Thymus (tissue), 11 donors: Measurements from ENCODE around the gene HOXC12. TPM values are rescaled to one million over a fixed set of nuclear protein-coding genes. Genes with fewer than 3 reads are reported as not detected.

Experiments
- DNase-seq, 9 donors: peaks; one replicate each; pipeline ENCODE4 v3.0.0-alpha.2; 2013; ENCODE audit warnings: low spot score in 9 of 9, low read depth in 6 of 9, missing footprints in 1 of 9
- H3K27ac ChIP-seq, 2 donors: one replicate each; pipeline ENCODE4 v1.5.1; 2013; ENCODE audit warnings: control low read depth in 1 of 2, low read depth in 1 of 2, low read length in 1 of 2, mild to moderate bottlenecking in 1 of 2, moderate library complexity in 1 of 2
- H3K27me3 ChIP-seq, 2 donors: one replicate each; pipeline ENCODE4 v1.5.1; 2013; ENCODE audit warnings: low read length in 1 of 2; ENCODE audit not compliant: control insufficient read depth in 2 of 2, insufficient read depth in 1 of 2
- H3K36me3 ChIP-seq, 2 donors: one replicate each; pipeline ENCODE4 v1.5.1; 2013; ENCODE audit warnings: low read length in 1 of 2, mild to moderate bottlenecking in 1 of 2, moderate library complexity in 1 of 2; ENCODE audit not compliant: control insufficient read depth in 2 of 2, insufficient read depth in 2 of 2
- H3K4me1 ChIP-seq, 2 donors: one replicate each; pipeline ENCODE4 v1.5.1; 2013; ENCODE audit warnings: low read length in 2 of 2; ENCODE audit not compliant: control insufficient read depth in 2 of 2, insufficient read depth in 2 of 2
- H3K4me3 ChIP-seq, 2 donors: one replicate each; pipeline ENCODE4 v1.5.1; 2013; ENCODE audit warnings: low read length in 2 of 2, control low read depth in 1 of 2, mild to moderate bottlenecking in 1 of 2
- H3K9me3 ChIP-seq, 2 donors: one replicate each; pipeline ENCODE4 v1.5.1; 2013; ENCODE audit warnings: low read length in 1 of 2, mild to moderate bottlenecking in 1 of 2; ENCODE audit not compliant: control insufficient read depth in 2 of 2, insufficient read depth in 1 of 2
- WGBS: extraction: QIAGEN DNeasy Blood & Tissue Kit; methylation state at CpG from one replicate; pipeline ENCODE4 v1.1.7; 2013; 5-methylcytosine and 5-hydroxymethylcytosine counted together
- polyA plus RNA-seq: library from polyadenylated mRNA; stranded (reverse); fragments of 200-250 nt; gene quantifications from one replicate; pipeline ENCODE4 v1.2.3, GENCODE V29; 2013
- total RNA-seq: library from RNA; stranded (reverse); fragments of 120-200 nt; gene quantifications from one replicate; pipeline ENCODE4 v1.2.4, GENCODE V29; 2013
- donor health status: healthy.

HOXC12 gene
- total and polyA plus RNA-seq, 2 donors, result 0.05 to 0.07 TPM

DNA sequence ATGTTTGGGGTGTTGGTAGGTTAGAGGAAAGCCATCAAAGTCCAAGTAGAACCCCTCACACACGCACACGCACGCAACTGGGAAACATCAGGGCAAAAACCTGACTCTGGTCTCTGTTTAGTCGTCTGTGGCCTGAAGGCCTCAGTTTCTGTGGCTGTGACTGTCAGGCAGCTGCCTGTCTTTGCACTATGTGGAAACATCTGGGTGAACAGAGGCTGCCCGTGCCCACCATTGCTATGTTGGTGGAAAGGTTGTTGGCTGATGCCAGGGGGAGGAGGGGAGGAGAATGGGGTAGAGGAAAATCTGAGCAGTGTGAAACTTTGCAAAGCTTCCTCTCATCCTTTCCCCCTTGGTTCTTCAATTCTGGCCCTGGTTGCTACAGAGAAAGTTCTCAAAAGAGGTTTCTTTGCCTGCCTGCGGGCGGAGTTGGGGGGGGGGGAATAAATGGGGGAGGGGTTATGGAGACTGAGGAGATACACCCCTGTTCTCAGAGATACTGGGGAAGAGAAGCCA lies 37.7 kb downstream of the HOXC12 start:
- Histone ChIP-seq H3K27me3 (peaks cover 88 to 100% of the 10 kb centered on the region in 2 donors), H3K36me3 (no peaks in the 10 kb centered on the region), H3K4me3 (no peak overlapping the region), H3K9me3 (peaks cover 1 to 24% of the 10 kb centered on the region in 2 donors), H3K27ac (no peak overlapping the region), H3K4me1 (peaks cover 0 to 16% of the 10 kb centered on the region in 2 donors)
- DNase-seq, result no peak
- WGBS, result 28% methylated on average over 7 of the region's 7 CpGs

DNA sequence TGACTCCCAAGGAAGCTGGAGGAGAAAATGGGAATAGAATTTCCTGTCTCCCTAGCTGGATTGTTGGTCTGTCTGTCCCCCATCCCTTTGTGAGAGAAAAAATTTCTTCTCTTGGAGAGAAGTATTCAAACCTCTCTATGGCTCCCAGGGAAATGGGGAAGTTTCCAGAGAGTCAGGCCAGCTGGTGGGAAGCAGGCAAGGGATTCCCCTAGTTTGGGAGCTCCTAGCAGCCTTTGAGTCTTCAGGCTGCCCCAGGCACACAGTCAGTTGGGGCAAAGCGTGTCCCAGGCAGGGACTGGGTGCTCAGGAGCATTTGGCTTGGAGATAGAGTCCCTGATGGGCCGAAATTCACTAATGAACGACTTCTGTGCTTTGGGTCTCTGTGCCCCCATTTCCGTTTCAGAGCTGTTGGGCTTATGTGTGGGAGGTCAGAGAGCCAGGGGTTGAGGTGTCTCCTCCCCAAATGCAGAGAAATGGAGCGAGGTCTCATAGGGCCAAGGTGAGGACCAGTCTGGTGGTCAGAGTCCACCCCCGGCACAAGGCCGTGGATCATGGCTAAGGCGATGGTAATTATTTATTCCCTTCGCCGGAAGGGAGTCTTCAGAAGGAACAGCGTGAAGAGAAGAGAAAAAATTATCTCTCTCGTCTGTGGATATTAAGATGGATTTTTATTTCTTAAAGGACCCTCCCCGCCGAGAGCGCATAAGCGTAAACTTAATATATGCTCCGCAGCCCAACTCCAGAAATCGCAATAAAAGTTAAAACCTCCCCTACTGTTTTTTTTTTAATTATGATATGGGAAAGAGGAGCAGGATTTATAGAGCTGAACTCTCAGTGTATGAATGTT lies 38.7 kb downstream of the HOXC12 start:
- peaks cover 87 to 100% of the 10 kb centered on the region in 2 donors for H3K27me3 ChIP-seq
- 32% methylated on average over 18 of the region's 18 CpGs for WGBS
- H3K4me3 ChIP-seq, result no peak overlapping the region
- H3K9me3 ChIP-seq, result peaks cover 1 to 24% of the 10 kb centered on the region in 2 donors
- H3K36me3 ChIP-seq, result no peaks in the 10 kb centered on the region
- no peak overlapping the region for H3K27ac ChIP-seq
- peaks cover 0 to 16% of the 10 kb centered on the region in 2 donors for H3K4me1 ChIP-seq
- DNase-seq, result no peak

DNA sequence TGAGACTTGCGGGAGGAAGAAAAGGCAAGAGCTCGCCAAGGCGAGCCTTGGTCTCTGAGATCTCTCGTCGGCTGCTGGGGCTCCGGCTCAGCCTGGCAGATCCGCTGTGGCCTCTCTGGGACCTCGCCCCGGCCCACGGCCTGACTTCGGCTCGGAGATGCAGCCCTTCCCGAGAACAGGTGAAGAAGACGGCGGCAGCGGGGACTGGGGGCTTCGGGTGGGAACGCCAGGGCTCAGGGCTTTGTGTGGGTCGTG lies 39.2 kb downstream of the HOXC12 start:
- Histone ChIP-seq H3K4me3 (no peak overlapping the region), H3K4me1 (peaks cover 0 to 14% of the 10 kb centered on the region in 2 donors), H3K27ac (no peak overlapping the region), H3K9me3 (peaks cover 1 to 24% of the 10 kb centered on the region in 2 donors), H3K36me3 (no peaks in the 10 kb centered on the region), H3K27me3 (peaks cover 86 to 100% of the 10 kb centered on the region in 2 donors)
- WGBS, result 7% methylated on average over 19 of the region's 19 CpGs
- no peak for DNase-seq

DNA sequence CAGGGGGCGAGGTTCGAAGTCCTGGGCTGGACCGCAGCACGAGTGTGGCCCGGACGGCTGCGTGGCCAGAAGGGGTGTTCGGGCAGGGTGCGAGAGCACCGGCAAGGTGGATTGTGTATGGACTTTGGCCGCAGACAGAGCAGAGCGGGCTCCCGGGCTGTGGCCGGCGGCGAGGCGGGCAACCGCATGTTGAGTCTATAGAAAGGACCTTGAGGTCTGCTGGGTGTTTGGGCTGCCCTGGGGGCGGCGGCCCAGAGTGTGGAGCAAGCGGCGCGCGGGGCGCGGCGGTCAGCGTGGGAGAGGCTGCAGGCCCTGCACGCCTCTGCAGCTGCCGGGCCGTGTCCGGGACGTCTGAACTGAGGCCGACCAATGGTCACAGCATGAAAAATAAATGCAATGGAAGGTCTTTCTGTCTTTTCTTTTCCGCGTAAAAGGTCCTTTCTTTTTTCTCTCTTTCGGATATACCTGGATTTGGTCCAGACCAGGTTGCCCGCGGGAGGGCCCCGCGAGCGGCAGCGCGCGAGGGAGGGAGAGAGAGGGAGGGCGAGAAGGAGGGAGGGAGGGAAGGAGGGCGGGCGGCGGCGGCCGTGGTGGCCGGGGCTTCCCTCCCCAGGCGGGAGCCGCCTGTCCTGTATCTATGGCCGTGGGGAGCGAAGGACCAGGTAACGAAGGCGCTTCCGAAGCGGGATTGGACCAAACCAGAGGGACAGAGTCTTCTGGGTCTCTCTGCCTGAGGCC lies 39.7 kb downstream of the HOXC12 start:
- WGBS, result 7% methylated on average over 60 of the region's 60 CpGs

DNA sequence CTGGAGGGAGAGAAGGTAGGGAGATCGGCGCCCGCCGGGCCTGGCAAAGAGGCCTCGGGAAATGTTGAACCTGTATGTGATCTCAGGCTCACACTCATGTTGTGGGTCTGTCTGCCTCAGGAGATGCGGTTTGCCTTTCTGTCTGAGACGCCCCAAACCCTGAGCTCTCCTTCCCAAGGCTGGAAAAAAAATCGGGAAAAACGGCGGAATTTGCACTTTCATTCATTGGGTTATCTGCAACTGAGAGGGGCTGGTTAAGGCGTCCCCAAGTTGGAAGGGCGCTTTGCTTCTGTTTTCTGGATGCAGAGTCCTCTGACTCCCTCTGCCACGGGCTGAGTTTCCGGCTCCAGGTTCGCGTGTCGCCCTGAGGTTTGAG lies 40.3 kb downstream of the HOXC12 start:
- no peak for DNase-seq
- H3K9me3 ChIP-seq, result peaks cover 0 to 24% of the 10 kb centered on the region in 2 donors
- peaks cover 79 to 100% of the 10 kb centered on the region in 2 donors for H3K27me3 ChIP-seq
- peaks cover 0 to 12% of the 10 kb centered on the region in 2 donors for H3K4me1 ChIP-seq
- H3K27ac ChIP-seq, result no peak overlapping the region
- H3K4me3 ChIP-seq, result peak overlapping the region in 1 of 2 donors; percentile 44
- H3K36me3 ChIP-seq, result no peaks in the 10 kb centered on the region
- 4% methylated on average over 17 of the region's 17 CpGs for WGBS

More for the DNA sequence above, 39.7 kb downstream of the HOXC12 start:
- Histone ChIP-seq H3K9me3 (peaks cover 0 to 24% of the 10 kb centered on the region in 2 donors), H3K4me1 (peaks cover 0 to 12% of the 10 kb centered on the region in 2 donors), H3K27me3 (peaks cover 82 to 100% of the 10 kb centered on the region in 2 donors), H3K36me3 (no peaks in the 10 kb centered on the region), H3K27ac (no peak overlapping the region), H3K4me3 (no peak overlapping the region)
- no peak for DNase-seq

DNA sequence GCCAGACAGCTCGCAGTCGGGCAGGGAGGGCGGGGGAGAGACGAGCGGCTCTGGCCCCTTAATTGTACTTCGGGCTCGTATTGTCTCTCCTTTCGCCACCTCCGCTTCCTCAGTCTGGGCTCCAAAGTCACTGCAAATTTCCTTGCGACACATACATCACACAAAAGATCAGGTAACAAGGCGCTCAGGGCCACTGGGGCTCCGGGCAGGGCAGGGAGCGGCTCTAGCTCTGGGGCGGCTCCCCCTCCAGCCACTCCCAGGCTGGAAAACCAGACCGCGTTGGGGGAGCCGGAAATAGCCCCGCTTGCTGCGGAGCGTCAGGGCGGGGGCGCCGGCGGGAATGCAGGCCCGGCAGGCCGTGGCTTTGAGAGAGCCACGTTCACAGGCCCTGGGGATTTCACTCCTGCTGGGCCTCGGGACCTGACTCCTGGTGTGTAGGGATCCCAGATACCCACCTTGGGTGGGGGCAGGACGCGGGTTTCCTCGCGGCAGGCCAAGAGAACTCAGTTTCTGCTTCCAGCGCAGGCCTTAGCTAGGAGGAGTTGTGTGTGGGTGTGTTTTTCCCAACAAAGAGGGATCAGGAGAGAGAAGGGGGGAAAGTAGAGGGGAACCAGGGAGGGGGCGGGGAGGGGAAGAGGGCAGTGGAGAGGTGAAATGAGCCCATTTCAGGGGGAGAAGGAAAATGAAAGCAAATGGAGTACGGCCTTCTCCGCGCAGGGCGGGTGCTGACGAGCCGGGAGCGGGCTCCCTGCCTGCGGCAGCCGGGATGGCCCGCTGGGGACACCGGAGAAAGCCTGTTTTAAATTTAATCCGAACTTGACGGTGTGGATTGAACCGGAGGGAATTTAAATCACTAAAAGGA lies 40.9 kb downstream of the HOXC12 start:
- H3K27ac ChIP-seq, result no peak overlapping the region
- H3K9me3 ChIP-seq, result peaks cover 0 to 24% of the 10 kb centered on the region in 2 donors
- no peak for DNase-seq
- H3K27me3 ChIP-seq, result peaks cover 79 to 100% of the 10 kb centered on the region in 2 donors
- 2% methylated on average over 48 of the region's 48 CpGs for WGBS
- peak overlapping the region in 1 of 2 donors; percentile 44 for H3K4me3 ChIP-seq
- H3K4me1 ChIP-seq, result peaks cover 0 to 12% of the 10 kb centered on the region in 2 donors
- no peaks in the 10 kb centered on the region for H3K36me3 ChIP-seq

DNA sequence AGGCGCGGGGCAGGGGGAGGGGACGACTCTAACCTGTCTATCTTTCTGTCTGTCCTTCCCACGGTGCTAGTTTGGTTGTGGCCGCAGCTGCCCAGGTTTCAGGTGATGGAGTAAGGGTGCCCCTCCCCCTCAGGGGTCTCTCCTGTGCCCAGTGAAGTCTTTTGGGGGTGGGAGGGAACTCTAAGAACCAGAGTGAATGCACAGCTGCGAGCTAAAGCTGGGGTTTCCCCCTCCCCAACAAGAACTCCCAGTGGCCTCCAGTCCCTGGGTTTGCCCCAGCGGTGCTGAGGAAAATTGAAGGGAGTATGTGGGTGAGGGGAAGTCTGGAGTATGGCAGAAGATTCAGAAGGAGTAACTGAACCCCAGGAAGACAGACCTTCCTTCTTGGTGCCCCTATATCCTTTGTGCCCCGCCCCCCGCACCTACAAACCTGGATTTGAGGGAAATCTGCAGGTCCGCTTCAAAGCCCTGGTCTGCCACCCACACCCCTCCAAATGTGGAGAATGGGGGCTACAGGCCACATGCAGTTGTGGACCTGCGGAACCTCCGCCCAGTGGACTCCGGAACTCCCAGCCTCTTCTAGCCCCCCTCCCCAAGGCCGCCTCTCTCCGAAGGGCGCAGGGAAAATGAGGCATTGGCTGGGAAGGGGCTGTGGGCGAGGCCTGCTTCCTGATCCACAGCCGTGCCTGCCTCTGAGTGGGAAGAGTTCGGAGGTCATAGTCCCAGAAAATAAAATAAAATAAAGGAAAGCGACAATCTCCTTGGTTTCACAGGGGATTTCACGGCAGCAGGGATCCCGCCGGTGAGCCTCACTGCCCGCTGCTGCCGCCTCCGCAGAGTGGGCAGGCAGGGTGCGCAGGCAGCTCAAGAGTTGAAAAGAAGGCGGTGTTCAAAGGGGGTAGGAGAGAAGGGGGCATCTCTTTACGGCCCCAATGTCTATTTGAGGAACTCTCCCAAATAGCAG lies 41.8 kb downstream of the HOXC12 start:
- no peak for DNase-seq

More for the DNA sequence above, 41.8 kb downstream of the HOXC12 start:
- Histone ChIP-seq H3K4me1 (peaks cover 0 to 12% of the 10 kb centered on the region in 2 donors), H3K27ac (no peak overlapping the region), H3K9me3 (peaks cover 0 to 24% of the 10 kb centered on the region in 2 donors), H3K4me3 (peak overlapping the region in 1 of 2 donors; percentile 44), H3K27me3 (peaks cover 80 to 100% of the 10 kb centered on the region in 2 donors), H3K36me3 (no peaks in the 10 kb centered on the region)
- WGBS, result 23% methylated on average over 29 of the region's 29 CpGs
